Activated CD4-positive, alpha-beta T cell treated with anti-CD3 and anti-CD28 coated beads for 36 hours (primary cell): Measurements from ENCODE around the gene AP4B1. TPM values are rescaled to one million over a fixed set of nuclear protein-coding genes. Genes with fewer than 3 reads are reported as not detected.
"Not testable (repeated sequence)": the region's sequence is repeated elsewhere in the genome, so short reads cannot be mapped to it uniquely, and the experiment has no call there.

ENCODE experiments used
- ATAC-seq: fragments of 200-7000 bp; cut with Tn5 transposase; one replicate; pipeline ENCODE4 v1.10.0; 2021; ENCODE audit warnings: mild to moderate bottlenecking, moderate library complexity
- CTCF ChIA-PET: fragments of 350-600 bp; sonication (Branson Sonifier 250); formaldehyde crosslinking; loops from one replicate; lab custom pipeline; 2021; ENCODE audit warnings: antibody characterized with exemption; lab: Charles Lee
- POLR2A ChIA-PET: fragments of 350-600 bp; sonication (Branson Sonifier 250); formaldehyde crosslinking; loops from one replicate; lab custom pipeline; 2021; ENCODE audit warnings: antibody characterized with exemption, inconsistent platforms; lab: Charles Lee
- DNase-seq: peaks from one replicate; pipeline ENCODE4 v3.0.0-alpha.2; 2020
- H3K27ac Mint-ChIP-seq: one replicate; pipeline ENCODE4 v1.8.0; 2021; ENCODE audit warnings: mixed read lengths
- H3K27me3 Mint-ChIP-seq: one replicate; pipeline ENCODE4 v1.8.0; 2021; ENCODE audit warnings: mixed read lengths
- H3K36me3 Mint-ChIP-seq: one replicate; pipeline ENCODE4 v1.8.0; 2021; ENCODE audit warnings: low read depth, mixed read lengths
- H3K4me1 Mint-ChIP-seq: one replicate; pipeline ENCODE4 v1.8.0; 2021; ENCODE audit warnings: mixed read lengths
- H3K4me3 Mint-ChIP-seq: one replicate; pipeline ENCODE4 v1.8.0; 2021; ENCODE audit warnings: mild to moderate bottlenecking, moderate library complexity, mixed read lengths
- H3K9me3 Mint-ChIP-seq: one replicate; pipeline ENCODE4 v1.8.0; 2021; ENCODE audit warnings: low read depth, mixed read lengths
- intact Hi-C, 2 experiments: fragments of 100-400 bp; cut with DNase I in 1 of 2; cut with micrococcal nuclease in 1 of 2; formaldehyde crosslinking; loops; one replicate each; pipeline versions ENCODE4 v1.14.2 to v1.15.1; 2022 to 2024; cut with DNase I, micrococcal nuclease
- total RNA-seq, 2 experiments: library from RNA; stranded (reverse); gene quantifications; one replicate each; pipeline ENCODE4 v1.2.3, GENCODE V29; 2021

AP4B1 gene
- total RNA-seq, 2 experiments from 2014 or later, result 27.7 to 39.2 TPM

GRCh38 chr1:113860891-113861290 lies 43.7 kb downstream of the AP4B1 start:
- DNase-seq (no peak), ATAC-seq (peak; percentile 42)
- peaks cover 40% of the 10 kb centered on the region for H3K4me1 Mint-ChIP-seq
- H3K9me3 Mint-ChIP-seq, result no peaks in the 10 kb centered on the region
- H3K36me3 Mint-ChIP-seq, result peaks cover 49% of the 10 kb centered on the region
- H3K27me3 Mint-ChIP-seq, result no peaks in the 10 kb centered on the region
- no peak overlapping the region for H3K4me3 Mint-ChIP-seq
- ChIA-PET POLR2A (no interaction called here), CTCF (interaction anchor here (1.0 to 2.6 kb wide), 6 partner anchors 10 to 115 kb away, joined by 3 to 10 read pairs (median 6); partner anchors contain the start of genes AP4B1 and HIPK1)
- H3K27ac Mint-ChIP-seq, result peak overlapping the region; percentile 71
- intact Hi-C loops, result no loop called here

- H3K4me1 Mint-ChIP-seq, result peaks cover 39% of the 10 kb centered on the region
- no peaks in the 10 kb centered on the region for H3K9me3 Mint-ChIP-seq
- ChIA-PET POLR2A (interaction anchor here (0.7 to 1.2 kb wide), 5 partner anchors 8 to 87 kb away, joined by 3 to 5 read pairs (median 4); no protein-coding TSS in a partner anchor), CTCF (interaction anchor here (0.7 to 2.6 kb wide), 8 partner anchors 9 to 80 kb away, joined by 3 to 10 read pairs (median 4); partner anchors contain the start of gene AP4B1)
- H3K36me3 Mint-ChIP-seq, result peaks cover 53% of the 10 kb centered on the region
- H3K27me3 Mint-ChIP-seq, result no peaks in the 10 kb centered on the region
- intact Hi-C loops, result no loop called here
- peak overlapping the region; percentile 55 for H3K27ac Mint-ChIP-seq
- H3K4me3 Mint-ChIP-seq, result no peak overlapping the region
- DNase-seq (no peak), ATAC-seq (peak; percentile 63)
Measured at GRCh38 chr1:113859478-113860175, 45.0 kb downstream of the AP4B1 start.

- H3K4me1 Mint-ChIP-seq, result peaks cover 45% of the 10 kb centered on the region
- peaks cover 57% of the 10 kb centered on the region for H3K36me3 Mint-ChIP-seq
- CTCF ChIA-PET, result interaction anchor here (0.9 to 2.6 kb wide), 5 partner anchors 8 to 80 kb away, joined by 3 to 10 read pairs (median 4); no protein-coding TSS in a partner anchor
- intact Hi-C loops, result no loop called here
- H3K4me3 Mint-ChIP-seq, result no peak overlapping the region
- H3K27ac Mint-ChIP-seq, result no peak overlapping the region
- ATAC-seq, result no peak
- H3K27me3 Mint-ChIP-seq, result no peaks in the 10 kb centered on the region
- H3K9me3 Mint-ChIP-seq, result no peaks in the 10 kb centered on the region
- POLR2A ChIA-PET, result interaction anchor here (1.0 to 1.2 kb wide), 3 partner anchors 8 to 73 kb away, joined by 4 to 5 read pairs (median 4); no protein-coding TSS in a partner anchor
- DNase-seq, result no peak
Measured at GRCh38 chr1:113858982-113859381, 45.6 kb downstream of the AP4B1 start.

GRCh38 chr1:113858418-113858817 lies 46.2 kb downstream of the AP4B1 start:
- POLR2A ChIA-PET, result no interaction called here
- no peaks in the 10 kb centered on the region for H3K27me3 Mint-ChIP-seq
- DNase-seq, result no peak
- peaks cover 57% of the 10 kb centered on the region for H3K36me3 Mint-ChIP-seq
- CTCF ChIA-PET, result no interaction called here
- intact Hi-C loops, result no loop called here
- no peak overlapping the region for H3K4me3 Mint-ChIP-seq
- no peak overlapping the region for H3K27ac Mint-ChIP-seq
- H3K4me1 Mint-ChIP-seq, result peaks cover 43% of the 10 kb centered on the region
- H3K9me3 Mint-ChIP-seq, result no peaks in the 10 kb centered on the region
- ATAC-seq, result no peak

- POLR2A ChIA-PET, result no interaction called here
- H3K27ac Mint-ChIP-seq, result no peak overlapping the region
- intact Hi-C loops, result no loop called here
- DNase-seq (no peak), ATAC-seq (no peak)
- H3K9me3 Mint-ChIP-seq, result no peaks in the 10 kb centered on the region
- no peaks in the 10 kb centered on the region for H3K27me3 Mint-ChIP-seq
- CTCF ChIA-PET, result interaction anchor here (1.4 kb wide), 1 partner anchor 71 kb away, joined by 3 read pairs; the partner anchor contains the start of gene HIPK1
- no peak overlapping the region for H3K4me3 Mint-ChIP-seq
- H3K36me3 Mint-ChIP-seq, result peaks cover 51% of the 10 kb centered on the region
- peaks cover 39% of the 10 kb centered on the region for H3K4me1 Mint-ChIP-seq
Measured at GRCh38 chr1:113857776-113858175, 46.8 kb downstream of the AP4B1 start.

- Mint-ChIP-seq H3K4me3 (no peak overlapping the region), H3K36me3 (peaks cover 54% of the 10 kb centered on the region), H3K9me3 (no peaks in the 10 kb centered on the region), H3K4me1 (peaks cover 30% of the 10 kb centered on the region), H3K27me3 (no peaks in the 10 kb centered on the region), H3K27ac (no peak overlapping the region)
- DNase-seq, result no peak
- CTCF ChIA-PET, result interaction anchor here (0.9 to 2.3 kb wide), 5 partner anchors 13 to 91 kb away, joined by 3 to 7 read pairs (median 3); partner anchors contain the start of gene HIPK1
- no peak for ATAC-seq
- POLR2A ChIA-PET, result no interaction called here
- intact Hi-C loops, result no loop called here
Measured at GRCh38 chr1:113856401-113856790, 48.2 kb downstream of the AP4B1 start.

- ChIA-PET CTCF (interaction anchor here (1.0 to 2.3 kb wide), 4 partner anchors 14 to 22 kb away, joined by 3 to 7 read pairs (median 4); no protein-coding TSS in a partner anchor), POLR2A (no interaction called here)
- ATAC-seq, result no peak
- Mint-ChIP-seq H3K4me3 (no peak overlapping the region), H3K36me3 (peaks cover 54% of the 10 kb centered on the region), H3K9me3 (no peaks in the 10 kb centered on the region), H3K27me3 (no peaks in the 10 kb centered on the region), H3K4me1 (peaks cover 30% of the 10 kb centered on the region), H3K27ac (no peak overlapping the region)
- DNase-seq, result no peak
- intact Hi-C loops, result no loop called here
Measured at GRCh38 chr1:113855630-113856400, 48.8 kb downstream of the AP4B1 start.

GRCh38 chr1:113854234-113854633 lies 50.4 kb downstream of the AP4B1 start:
- Mint-ChIP-seq H3K4me1 (peaks cover 27% of the 10 kb centered on the region), H3K27me3 (no peaks in the 10 kb centered on the region), H3K27ac (peak overlapping the region; percentile 37), H3K9me3 (no peaks in the 10 kb centered on the region), H3K36me3 (peaks cover 58% of the 10 kb centered on the region), H3K4me3 (no peak overlapping the region)
- intact Hi-C loops, result no loop called here
- CTCF ChIA-PET, result no interaction called here
- DNase-seq (no peak), ATAC-seq (peak; percentile 53)
- POLR2A ChIA-PET, result no interaction called here

- DNase-seq, POLR2A ChIA-PET, intact Hi-C loops, H3K27ac Mint-ChIP-seq, H3K9me3 Mint-ChIP-seq, H3K27me3 Mint-ChIP-seq, H3K4me3 Mint-ChIP-seq, ATAC-seq: not testable (repeated sequence)
- CTCF ChIA-PET, result interaction anchor here (4.3 kb wide), 1 partner anchor 17 kb away, joined by 13 read pairs; no protein-coding TSS in a partner anchor
- Mint-ChIP-seq H3K36me3 (peaks cover 54% of the 10 kb centered on the region), H3K4me1 (peaks cover 23% of the 10 kb centered on the region)
Measured at GRCh38 chr1:113852694-113853093, 51.9 kb downstream of the AP4B1 start.

GRCh38 chr1:113850127-113850796 lies 54.3 kb downstream of the AP4B1 start:
- DNase-seq, result no peak
- Mint-ChIP-seq H3K4me1 (peaks cover 23% of the 10 kb centered on the region), H3K27ac (no peak overlapping the region), H3K9me3 (peaks cover 6% of the 10 kb centered on the region), H3K4me3 (no peak overlapping the region), H3K27me3 (no peaks in the 10 kb centered on the region), H3K36me3 (peaks cover 56% of the 10 kb centered on the region)
- POLR2A ChIA-PET, result interaction anchor here (0.7 kb wide), 2 partner anchors 26 to 54 kb away, joined by 3 to 8 read pairs; partner anchors contain the start of gene AP4B1
- intact Hi-C loops, result no loop called here
- CTCF ChIA-PET, result interaction anchor here (0.7 to 4.3 kb wide), 7 partner anchors 10 to 433 kb away, joined by 3 to 13 read pairs (median 3); no protein-coding TSS in a partner anchor
- ATAC-seq, result no peak

GRCh38 chr1:113849072-113849471 lies 55.5 kb downstream of the AP4B1 start:
- Mint-ChIP-seq H3K4me3 (no peak overlapping the region), H3K36me3 (peaks cover 49% of the 10 kb centered on the region)

More at GRCh38 chr1:113849072-113849471, 55.5 kb downstream of the AP4B1 start:
- Mint-ChIP-seq H3K27ac (no peak overlapping the region), H3K9me3 (peaks cover 6% of the 10 kb centered on the region), H3K4me1 (peaks cover 15% of the 10 kb centered on the region), H3K27me3 (no peaks in the 10 kb centered on the region)
- CTCF ChIA-PET, result no interaction called here
- intact Hi-C loops, result no loop called here
- POLR2A ChIA-PET, result no interaction called here
- DNase-seq, result no peak
- ATAC-seq, result no peak
